SJSA1 (cell line): ENCODE results near the gene FGD5. TPM values are rescaled to one million over a fixed set of nuclear protein-coding genes. Genes with fewer than 3 reads are reported as not detected.

ENCODE experiments used
- DNase-seq, 2 experiments: peaks; one replicate each; pipeline ENCODE4 v3.0.0-alpha.2; 2015 to 2020; ENCODE audit warnings: low spot score in 2 of 2, low read depth in 1 of 2
- H3K27ac ChIP-seq: fragments of 250-450 bp; sonication (Bioruptor Pico); 2 replicates; pipeline ENCODE4 v1.5.1; 2020; ENCODE audit warnings: mild to moderate bottlenecking, moderate library complexity
- H3K27me3 ChIP-seq: fragments of 250-450 bp; sonication (Bioruptor Pico); replicated peaks from 2 replicates; pipeline ENCODE4 v1.5.1; 2020; ENCODE audit warnings: mild to moderate bottlenecking, moderate library complexity
- H3K36me3 ChIP-seq: fragments of 250-450 bp; sonication (Bioruptor Pico); 2 replicates; pipeline ENCODE4 v1.5.1; 2020; ENCODE audit warnings: mild to moderate bottlenecking
- H3K4me1 ChIP-seq: fragments of 250-450 bp; sonication (Bioruptor Pico); replicated peaks from 2 replicates; pipeline ENCODE4 v1.6.1; 2021; ENCODE audit warnings: mild to moderate bottlenecking
- H3K4me3 ChIP-seq: fragments of 250-450 bp; sonication (Bioruptor Pico); 2 replicates; pipeline ENCODE4 v1.5.1; 2020; ENCODE audit warnings: mild to moderate bottlenecking
- H3K9me3 ChIP-seq: fragments of 250-450 bp; sonication (Bioruptor Pico); replicated peaks from 2 replicates; pipeline ENCODE4 v1.5.1; 2020; ENCODE audit warnings: mild to moderate bottlenecking
- total RNA-seq: library from RNA; depleted of rRNA; stranded (reverse); fragments of >200 nt; shearing (Covaris generic); gene quantifications from 2 replicates; pipeline ENCODE4 v1.2.3, GENCODE V29; 2014

The FGD5 gene
- total RNA-seq, 1 experiment from 2014 or later = not detected

GRCh38 chr3:14884665-14885064 lies 65.9 kb downstream of the FGD5 start:
- DNase-seq = no peak
- Histone ChIP-seq H3K36me3 (no peaks in the 10 kb centered on the region), H3K9me3 (no peaks in the 10 kb centered on the region), H3K4me1 (no peaks in the 10 kb centered on the region), H3K27ac (no peak overlapping the region), H3K4me3 (no peak overlapping the region), H3K27me3 (peaks cover 7% of the 10 kb centered on the region)

- no peak overlapping the region for H3K27ac ChIP-seq
- no peaks in the 10 kb centered on the region for H3K4me1 ChIP-seq
- H3K36me3 ChIP-seq = no peaks in the 10 kb centered on the region
- no peak for DNase-seq
- no peak overlapping the region for H3K4me3 ChIP-seq
- peaks cover 9% of the 10 kb centered on the region; the same call in 1 of the 2 replicates for H3K27me3 ChIP-seq
- no peaks in the 10 kb centered on the region for H3K9me3 ChIP-seq
Measured at GRCh38 chr3:14885307-14885706, 66.5 kb downstream of the FGD5 start.

- Histone ChIP-seq H3K4me1 (no peaks in the 10 kb centered on the region), H3K27ac (no peak overlapping the region), H3K4me3 (no peak overlapping the region), H3K36me3 (no peaks in the 10 kb centered on the region), H3K27me3 (peaks cover 9% of the 10 kb centered on the region; the same call in 1 of the 2 replicates), H3K9me3 (no peaks in the 10 kb centered on the region)
- no peak for DNase-seq
Measured at GRCh38 chr3:14886101-14886500, 67.3 kb downstream of the FGD5 start.

- Histone ChIP-seq H3K9me3 (no peaks in the 10 kb centered on the region), H3K27ac (no peak overlapping the region), H3K36me3 (no peaks in the 10 kb centered on the region), H3K27me3 (peaks cover 9% of the 10 kb centered on the region; the same call in 1 of the 2 replicates), H3K4me1 (no peaks in the 10 kb centered on the region), H3K4me3 (no peak overlapping the region)
- DNase-seq = no peak
Measured at GRCh38 chr3:14889205-14889604, 70.4 kb downstream of the FGD5 start.

GRCh38 chr3:14889943-14890342 lies 71.2 kb downstream of the FGD5 start:
- H3K36me3 ChIP-seq = no peaks in the 10 kb centered on the region
- no peak overlapping the region for H3K4me3 ChIP-seq
- H3K9me3 ChIP-seq = no peaks in the 10 kb centered on the region
- peaks cover 9% of the 10 kb centered on the region; the same call in 1 of the 2 replicates for H3K27me3 ChIP-seq
- no peaks in the 10 kb centered on the region for H3K4me1 ChIP-seq
- H3K27ac ChIP-seq = no peak overlapping the region
- DNase-seq = no peak

- H3K27ac ChIP-seq = no peak overlapping the region
- no peaks in the 10 kb centered on the region for H3K9me3 ChIP-seq
- peaks cover 9% of the 10 kb centered on the region; the same call in 1 of the 2 replicates for H3K27me3 ChIP-seq
- H3K36me3 ChIP-seq = no peaks in the 10 kb centered on the region
- no peak overlapping the region for H3K4me3 ChIP-seq
- no peak for DNase-seq
- H3K4me1 ChIP-seq = no peaks in the 10 kb centered on the region
Measured at GRCh38 chr3:14890476-14890875, 71.7 kb downstream of the FGD5 start.

- DNase-seq = no peak
- no peak overlapping the region for H3K27ac ChIP-seq
- H3K9me3 ChIP-seq = no peaks in the 10 kb centered on the region
- H3K4me1 ChIP-seq = no peaks in the 10 kb centered on the region
- peaks cover 9% of the 10 kb centered on the region; the same call in 1 of the 2 replicates for H3K27me3 ChIP-seq
- no peak overlapping the region for H3K4me3 ChIP-seq
- H3K36me3 ChIP-seq = no peaks in the 10 kb centered on the region
Measured at GRCh38 chr3:14891135-14892132, 72.7 kb downstream of the FGD5 start.

GRCh38 chr3:14892226-14892625 lies 73.5 kb downstream of the FGD5 start:
- no peaks in the 10 kb centered on the region for H3K4me1 ChIP-seq

GRCh38 chr3:14894085-14894484 lies 75.3 kb downstream of the FGD5 start:
- no peak for DNase-seq
- Histone ChIP-seq H3K4me3 (no peak overlapping the region), H3K27ac (no peak overlapping the region)

More at GRCh38 chr3:14892226-14892625, 73.5 kb downstream of the FGD5 start:
- Histone ChIP-seq H3K9me3 (no peaks in the 10 kb centered on the region), H3K27ac (no peak overlapping the region), H3K27me3 (peaks cover 9% of the 10 kb centered on the region; the same call in 1 of the 2 replicates), H3K36me3 (no peaks in the 10 kb centered on the region), H3K4me3 (no peak overlapping the region)
- DNase-seq = no peak

GRCh38 chr3:14897266-14897665 lies 78.5 kb downstream of the FGD5 start:
- H3K36me3 ChIP-seq = no peaks in the 10 kb centered on the region
- no peak overlapping the region for H3K27ac ChIP-seq
- no peak overlapping the region for H3K4me3 ChIP-seq
- H3K27me3 ChIP-seq = no peaks in the 10 kb centered on the region
- DNase-seq = no peak
- no peaks in the 10 kb centered on the region for H3K4me1 ChIP-seq
- no peaks in the 10 kb centered on the region for H3K9me3 ChIP-seq

More at GRCh38 chr3:14894085-14894484, 75.3 kb downstream of the FGD5 start:
- Histone ChIP-seq H3K27me3 (peaks cover 8% of the 10 kb centered on the region; the same call in 1 of the 2 replicates), H3K9me3 (no peaks in the 10 kb centered on the region), H3K36me3 (no peaks in the 10 kb centered on the region), H3K4me1 (no peaks in the 10 kb centered on the region)

GRCh38 chr3:14898929-14899328 lies 80.2 kb downstream of the FGD5 start:
- H3K4me3 ChIP-seq = no peak overlapping the region
- no peaks in the 10 kb centered on the region for H3K36me3 ChIP-seq
- H3K27me3 ChIP-seq = no peaks in the 10 kb centered on the region
- DNase-seq = no peak
- no peak overlapping the region for H3K27ac ChIP-seq
- H3K4me1 ChIP-seq = no peaks in the 10 kb centered on the region
- no peaks in the 10 kb centered on the region for H3K9me3 ChIP-seq

GRCh38 chr3:14899993-14900618 lies 81.3 kb downstream of the FGD5 start:
- DNase-seq = no peak
- Histone ChIP-seq H3K9me3 (no peaks in the 10 kb centered on the region), H3K27me3 (no peaks in the 10 kb centered on the region), H3K4me3 (no peak overlapping the region), H3K4me1 (no peaks in the 10 kb centered on the region), H3K27ac (no peak overlapping the region), H3K36me3 (no peaks in the 10 kb centered on the region)

GRCh38 chr3:14900881-14901873 lies 82.4 kb downstream of the FGD5 start:
- no peaks in the 10 kb centered on the region for H3K9me3 ChIP-seq
- H3K36me3 ChIP-seq = no peaks in the 10 kb centered on the region
- DNase-seq = no peak
- H3K4me1 ChIP-seq = no peaks in the 10 kb centered on the region
- H3K27ac ChIP-seq = no peak overlapping the region
- H3K27me3 ChIP-seq = no peaks in the 10 kb centered on the region
- no peak overlapping the region for H3K4me3 ChIP-seq
